Hypothalamus (tissue), 51 donors: ENCODE results near the gene ZNF816.
"Not testable (repeated sequence)": the region's sequence is repeated elsewhere in the genome, so short reads cannot be mapped to it uniquely, and the experiment has no call there.

Experiments used
- DNase-seq, 51 donors: peaks; one replicate each; lab custom pipeline; 2025; lab: John Stamatoyannopoulos, UW

Gene ZNF816

DNA sequence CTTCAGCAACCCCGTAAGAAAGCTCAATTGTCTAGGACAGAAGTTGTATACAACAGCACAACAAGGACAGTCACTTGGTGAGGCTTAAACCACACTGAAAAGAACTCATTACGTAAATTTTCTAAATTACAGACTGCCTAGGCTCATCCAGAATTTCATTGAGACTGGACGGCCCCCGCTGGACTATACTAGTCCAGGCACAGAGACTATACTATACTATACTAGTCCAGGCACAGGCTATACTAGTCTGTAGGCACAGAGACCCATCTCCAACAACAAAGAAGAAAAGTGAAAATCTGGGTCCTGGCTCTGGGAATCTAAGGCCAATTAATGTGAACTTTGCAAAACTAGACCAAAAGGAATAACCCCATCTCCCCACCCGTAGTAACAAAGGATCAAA is 700 bp downstream of the ZNF816 start:
- DNase-seq, result no peak

DNA sequence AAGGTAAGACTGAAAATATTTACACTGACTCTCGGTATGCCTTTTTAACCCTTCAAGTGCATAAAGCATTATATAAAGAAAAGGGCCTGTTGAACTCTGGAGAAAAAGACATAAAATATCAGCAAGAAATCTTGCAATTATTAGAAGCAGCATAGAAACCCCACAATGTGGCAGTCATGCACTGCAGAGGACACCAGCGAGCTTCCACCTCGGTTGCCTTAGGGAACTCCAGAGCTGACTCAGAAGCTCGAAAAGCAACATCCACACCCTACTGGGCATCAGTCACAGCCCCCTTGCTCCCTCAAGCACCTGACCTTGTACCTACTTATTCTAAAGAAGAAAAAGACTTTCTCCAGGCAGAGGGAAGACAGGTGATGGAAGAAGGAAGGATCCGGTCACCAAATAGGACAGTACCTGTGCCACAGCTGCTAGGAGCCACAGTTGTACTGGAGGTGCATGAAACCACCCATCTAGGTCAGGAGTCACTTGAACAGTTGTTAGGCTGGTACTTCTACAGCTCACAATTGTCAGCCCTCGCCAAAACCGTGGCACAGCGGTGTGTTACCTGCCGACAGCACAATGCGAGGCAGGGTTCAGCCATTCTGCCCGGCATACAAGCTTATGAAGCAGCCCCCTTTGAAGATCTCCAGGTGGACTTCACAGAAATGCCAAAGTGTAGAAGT is 2.9 kb downstream of the ZNF816 start:
- no peak for DNase-seq

DNA sequence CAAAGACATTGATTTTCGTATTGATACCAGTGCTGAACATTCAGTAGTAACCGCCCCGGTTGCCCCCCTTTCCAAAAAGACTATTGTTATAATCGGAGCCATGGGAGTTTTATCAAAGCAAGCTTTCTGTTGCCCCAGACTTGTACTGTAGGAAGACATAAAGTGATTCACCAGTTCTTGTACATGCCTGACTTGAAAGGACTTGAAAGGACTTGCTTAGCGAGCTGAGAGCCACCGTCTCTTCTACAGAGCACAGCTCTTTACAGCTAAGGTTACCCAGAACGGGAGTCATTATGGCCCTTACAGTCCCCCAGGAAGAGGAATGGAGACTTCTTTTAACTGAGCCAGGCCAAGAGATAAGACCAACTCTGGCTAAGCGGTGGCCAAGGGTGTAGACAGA is 5.1 kb downstream of the ZNF816 start:
- no peak for DNase-seq

DNA sequence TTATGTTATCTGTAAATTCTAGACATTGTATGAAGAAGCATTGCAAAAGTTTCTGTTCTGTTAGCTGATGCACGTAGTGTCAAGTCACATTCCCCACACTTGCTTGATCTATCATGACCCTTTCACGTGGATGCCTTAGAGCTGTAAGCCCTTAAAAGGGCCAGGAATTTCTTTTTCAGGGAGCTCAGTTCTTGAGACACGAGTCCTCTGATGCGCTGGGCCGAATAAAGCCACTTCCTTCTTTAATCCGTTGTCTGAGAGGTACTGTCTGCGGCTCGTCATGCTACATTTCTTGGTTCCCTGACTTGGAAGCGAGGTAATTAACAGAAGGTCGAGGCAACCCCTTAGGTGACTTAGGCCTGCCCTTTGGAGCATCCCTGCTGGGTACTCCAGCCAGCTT is 5.8 kb downstream of the ZNF816 start:
- DNase-seq, result no peak

DNA sequence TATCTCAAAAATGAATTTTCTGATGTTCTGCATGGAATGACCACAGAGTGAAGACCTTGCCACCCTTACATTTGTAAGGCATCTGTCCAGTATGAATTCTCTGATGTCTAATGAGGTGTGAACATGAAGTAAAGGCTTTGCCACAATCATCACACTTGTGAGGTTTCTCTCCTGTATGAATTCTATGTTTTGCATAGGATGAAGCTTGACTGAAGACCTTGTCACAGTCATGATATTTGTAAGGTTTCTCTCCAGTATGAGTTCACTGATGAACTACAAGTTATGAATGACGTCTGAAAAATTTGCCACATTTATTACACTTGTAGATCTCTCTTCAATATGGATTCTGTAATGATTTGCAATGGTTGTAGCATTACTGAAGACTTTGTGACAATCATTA is 13.3 kb downstream of the ZNF816 start:
- DNase-seq, result no peak

DNA sequence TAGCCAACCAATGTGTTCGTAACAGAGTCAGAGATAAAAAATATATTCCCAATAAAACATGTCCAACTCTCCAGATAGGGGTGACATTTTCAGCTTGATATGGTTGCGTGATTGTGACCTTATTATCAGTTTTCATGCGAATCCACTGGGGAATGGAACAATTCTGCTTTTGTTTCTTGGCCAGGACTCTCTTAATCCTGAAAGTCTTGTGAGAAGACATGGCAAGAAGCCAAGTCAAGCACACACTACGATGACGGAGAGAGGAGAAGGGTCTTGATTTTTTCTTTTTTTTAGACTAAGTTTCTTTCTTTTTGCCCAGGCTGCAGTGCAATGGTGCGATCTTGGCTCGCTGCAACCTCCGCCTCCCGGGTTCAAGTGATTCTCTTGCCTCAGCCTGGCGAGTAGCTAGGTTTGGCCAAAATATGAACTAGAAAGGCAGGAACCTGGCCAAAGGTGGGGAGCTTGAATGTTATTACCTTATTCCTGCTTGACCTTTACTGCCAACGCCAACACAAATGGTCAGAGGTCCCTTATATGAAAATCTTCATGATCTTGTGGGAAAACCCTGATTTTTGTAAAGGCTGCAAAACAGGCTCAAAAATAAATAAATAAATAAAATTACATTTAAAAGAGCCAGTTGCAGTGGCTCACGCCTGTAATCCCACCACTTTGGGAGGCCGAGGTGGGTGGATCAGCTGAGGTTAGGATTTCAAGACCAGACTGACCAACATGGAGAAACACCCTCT is 14.5 kb downstream of the ZNF816 start:
- no peak for DNase-seq

DNA sequence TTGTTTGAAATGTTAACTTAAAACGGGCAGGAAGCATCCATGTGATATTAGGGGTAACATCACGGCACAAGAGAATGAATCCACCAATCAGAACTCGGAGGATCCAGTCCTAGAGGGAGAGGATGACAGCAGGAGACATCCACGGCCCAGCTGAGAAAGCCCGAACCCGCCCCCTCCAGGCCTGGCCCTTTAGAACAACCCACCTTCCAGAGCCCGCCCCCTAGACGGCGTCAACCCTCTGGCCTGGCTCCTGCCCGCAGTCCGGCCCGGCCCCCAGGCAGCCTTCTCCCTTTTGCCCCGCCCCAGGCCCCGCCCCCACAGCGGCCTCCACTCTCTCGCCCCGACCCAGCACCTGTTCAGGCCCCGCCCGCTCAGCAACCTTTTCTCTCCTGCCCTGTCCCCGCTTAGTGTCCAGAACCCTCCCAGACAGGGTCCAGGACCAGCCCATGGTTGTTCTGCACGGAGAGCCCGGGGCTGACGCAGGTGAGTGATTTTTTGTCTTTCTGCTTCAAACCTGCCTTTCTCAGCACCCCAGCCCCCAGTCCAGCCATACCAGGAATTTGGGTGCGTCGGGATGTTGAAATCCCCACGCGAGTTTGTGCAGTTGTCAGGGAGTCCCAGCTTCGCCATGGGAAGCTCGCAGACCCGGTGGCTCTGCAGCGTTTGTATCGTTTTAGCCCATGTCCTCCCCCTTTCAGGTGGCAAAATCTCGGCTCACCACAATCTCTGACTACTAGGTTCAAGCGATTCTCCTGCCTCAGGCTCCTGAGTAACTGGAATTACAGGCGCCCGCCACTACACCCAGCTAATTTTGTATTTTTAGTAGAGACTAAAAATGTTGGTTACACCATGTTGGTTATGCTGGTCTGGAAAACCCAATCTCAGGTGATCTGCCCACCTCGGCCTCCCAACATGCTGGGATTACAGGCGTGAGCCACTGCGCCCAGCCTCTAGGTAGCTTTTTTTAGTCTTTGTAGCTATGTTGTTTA is 16.1 kb downstream of the ZNF816 start:
- peak in 12 of 51 donors; percentile 4 to 62 (median 26) for DNase-seq

DNA sequence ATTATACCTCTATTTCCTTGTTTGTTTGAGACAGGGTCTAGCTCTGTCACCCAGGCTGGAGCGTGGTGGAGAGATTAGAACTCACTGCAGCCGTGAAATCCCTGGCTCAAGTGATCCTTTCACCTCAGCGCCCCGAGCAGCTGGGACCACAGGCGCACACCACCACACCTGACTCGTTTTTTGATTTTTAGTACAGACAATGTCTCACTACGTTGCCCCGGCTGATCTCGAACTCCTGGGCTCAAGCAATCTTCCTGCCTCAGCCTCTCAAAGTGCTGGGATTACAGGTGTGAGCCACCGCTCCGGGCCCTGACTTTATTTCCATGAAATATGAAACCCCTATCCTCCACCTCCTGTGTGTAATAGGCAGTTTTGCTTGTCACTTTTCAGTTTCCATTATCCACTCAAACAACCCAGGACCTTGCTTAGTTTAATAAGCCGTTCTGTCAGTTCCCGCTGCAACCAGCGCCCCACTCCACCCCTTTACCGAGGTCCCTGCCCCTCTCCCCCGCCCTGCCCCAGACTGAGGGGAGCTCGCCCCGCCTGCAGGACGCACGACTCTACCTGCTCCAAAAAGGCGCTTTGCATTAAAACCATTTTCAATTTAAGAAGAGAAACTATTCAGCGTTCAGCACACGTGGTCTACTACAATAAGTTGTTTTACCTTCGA is 16.9 kb downstream of the ZNF816 start:
- no peak for DNase-seq

DNA sequence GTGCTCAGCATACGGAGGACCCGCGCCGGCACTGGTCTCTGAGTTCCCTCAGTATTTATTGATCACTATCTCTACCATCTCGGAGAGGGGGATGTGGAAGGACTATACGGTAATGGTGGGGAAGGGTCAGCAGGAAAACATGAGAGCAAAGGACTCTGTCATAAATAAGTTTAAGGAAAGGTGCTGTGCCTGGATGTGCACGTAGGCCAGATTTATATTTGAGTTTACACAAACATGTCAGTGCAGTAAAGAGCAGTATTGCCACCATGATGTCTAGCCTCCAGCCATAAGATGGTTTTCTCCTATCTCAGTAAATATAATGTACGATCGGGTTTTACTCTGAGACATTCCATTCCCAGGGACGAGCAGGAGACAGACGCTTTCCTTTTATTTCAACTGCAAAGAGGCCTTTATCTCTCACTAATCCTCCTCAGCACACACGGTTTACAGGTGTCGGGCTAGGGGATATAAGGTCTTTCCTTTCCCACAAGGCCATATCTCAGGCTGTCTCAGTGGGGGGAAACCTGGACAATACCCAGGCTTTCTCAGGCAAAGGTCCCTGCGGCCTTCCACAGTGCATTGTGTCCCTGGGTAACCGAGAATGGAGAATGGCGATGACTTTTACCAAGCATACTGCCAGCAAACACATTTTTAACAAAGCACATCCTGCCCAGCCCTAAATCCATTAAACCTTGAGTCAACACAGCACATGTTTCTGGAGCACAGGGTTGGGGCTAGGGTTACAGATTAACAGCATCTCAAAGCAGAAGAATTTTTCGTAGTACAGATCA is 17.8 kb downstream of the ZNF816 start:
- not testable (repeated sequence) for DNase-seq

DNA sequence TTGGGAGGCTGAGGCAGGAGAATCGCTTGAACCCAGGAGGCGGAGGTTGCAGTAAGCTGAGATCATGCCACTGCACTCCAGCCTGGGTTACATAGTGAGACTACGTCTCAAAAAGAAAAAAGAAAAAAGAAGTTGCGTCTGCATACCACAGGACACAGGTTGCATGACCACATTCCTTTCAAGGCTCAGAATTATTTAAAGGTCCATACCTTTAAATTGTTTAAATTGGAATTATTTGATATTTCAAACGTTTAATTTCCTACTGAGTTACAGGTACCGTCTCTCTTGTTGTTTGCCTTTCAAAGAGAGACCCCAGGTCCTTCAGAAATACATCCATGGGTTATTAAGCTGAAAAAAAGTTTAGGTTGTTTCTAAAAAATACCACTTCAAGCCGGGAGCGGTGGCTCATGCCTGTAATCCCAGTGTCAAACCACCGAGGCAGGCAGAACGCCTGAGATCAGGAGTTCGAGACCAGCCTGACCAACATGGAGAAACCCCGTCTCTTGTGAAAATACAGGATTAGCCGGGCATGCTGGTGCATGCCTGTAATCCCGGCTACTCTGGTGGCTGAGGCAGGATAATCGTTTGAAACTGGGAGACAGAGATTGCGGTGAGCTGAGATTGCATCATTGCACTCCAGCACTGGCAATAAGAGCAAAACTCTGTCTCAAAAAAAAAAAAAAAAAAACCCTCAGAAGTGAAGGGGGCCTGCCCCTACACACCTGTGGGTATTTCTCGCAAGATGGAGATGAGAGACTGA is 18.6 kb downstream of the ZNF816 start:
- no peak for DNase-seq

DNA sequence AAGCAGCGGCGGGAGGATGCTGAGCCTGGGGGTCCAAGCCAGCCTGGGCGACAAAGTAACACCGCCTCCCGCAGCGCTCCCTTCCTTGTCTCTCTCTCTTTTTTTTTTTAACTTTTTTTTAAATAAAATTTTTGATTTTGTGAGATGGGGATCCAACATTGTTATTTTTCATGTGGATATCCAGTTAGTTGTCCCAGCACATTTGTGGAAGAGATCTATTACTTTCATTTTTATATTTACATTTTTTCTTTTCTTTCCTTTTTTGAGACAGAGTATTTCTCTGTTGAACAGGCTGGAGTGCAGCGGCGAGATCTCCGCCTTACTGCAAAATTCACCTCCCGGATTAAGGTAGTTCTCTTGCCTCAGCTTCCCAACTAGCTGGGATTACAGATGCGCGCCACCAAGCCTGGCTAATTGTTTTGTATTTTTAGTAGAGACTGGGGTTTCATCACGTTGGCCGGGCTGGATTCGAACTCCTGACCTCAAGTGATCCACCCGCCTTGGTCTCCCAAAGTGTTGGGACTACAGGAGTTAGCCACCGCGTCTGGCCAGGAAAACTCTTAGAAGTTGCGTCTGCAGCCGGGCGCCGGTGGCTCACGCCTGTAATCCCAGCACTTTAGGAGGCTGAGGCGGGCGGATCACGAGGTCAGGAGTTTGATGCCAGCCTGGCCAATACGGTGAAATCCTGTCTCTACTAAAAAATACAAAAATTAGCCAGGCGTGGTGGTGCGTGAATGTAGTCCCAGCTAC is 19.4 kb downstream of the ZNF816 start:
- no peak for DNase-seq

DNA sequence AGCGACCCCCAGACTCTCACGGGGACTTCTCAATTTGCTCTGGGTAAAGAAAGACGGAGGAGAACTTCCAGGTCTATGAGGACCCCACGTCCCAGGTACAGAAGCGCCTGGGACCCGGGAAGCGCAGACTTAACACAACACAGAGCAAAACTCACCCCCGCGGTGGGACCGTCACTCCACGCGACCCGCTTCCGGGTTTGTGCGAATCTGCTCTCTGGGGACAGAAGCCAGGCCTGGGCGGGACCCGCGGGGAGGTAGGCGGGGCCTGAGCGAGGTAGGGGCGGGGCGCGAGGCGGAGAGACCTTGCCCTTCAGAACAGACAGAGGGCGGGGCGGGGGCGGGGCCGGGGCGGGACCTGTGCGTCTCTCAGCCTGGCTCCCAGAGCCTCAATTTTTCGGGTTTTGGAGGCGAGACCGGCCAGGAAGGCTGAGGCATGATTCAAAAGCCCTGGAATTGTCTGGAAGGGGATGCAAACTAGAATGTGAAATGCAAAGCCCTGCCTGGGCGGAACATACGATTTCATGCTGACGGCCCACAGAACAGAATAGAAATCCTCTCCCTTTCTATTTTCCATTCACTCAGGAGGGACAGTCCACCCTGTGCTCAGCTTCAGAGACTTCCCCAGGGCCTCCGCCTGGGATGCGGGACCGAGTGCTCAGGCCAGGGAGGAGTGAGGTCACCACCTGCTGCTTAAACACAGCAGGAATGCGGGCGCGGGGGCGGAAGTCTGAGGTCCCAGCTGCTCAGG is 20.1 kb downstream of the ZNF816 start:
- DNase-seq, result peak; percentile 13 to 94 (median 69)

DNA sequence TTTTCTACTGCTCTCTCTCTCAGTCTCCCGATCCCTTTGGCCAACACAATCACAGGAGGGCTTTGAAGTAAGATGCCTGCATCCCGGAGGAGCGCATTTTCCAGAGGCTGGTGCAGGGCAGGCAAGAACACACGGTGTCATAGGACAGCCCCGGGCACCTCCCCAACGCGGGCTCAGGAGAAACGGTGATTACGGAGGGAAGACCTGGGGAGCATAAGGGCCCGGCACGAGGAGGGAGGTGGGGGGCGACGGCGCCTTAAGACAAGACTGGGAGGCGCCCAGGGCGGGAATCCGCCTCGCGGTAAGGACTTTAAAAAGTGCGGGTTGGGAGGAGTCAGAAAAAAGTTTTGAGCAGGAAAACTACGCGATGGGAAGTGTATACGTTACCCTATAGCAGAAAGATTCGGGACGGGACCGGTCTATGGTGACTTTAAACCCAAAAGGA is 20.7 kb downstream of the ZNF816 start:
- DNase-seq, result peak in 2 of 51 donors; percentile 6 to 16

DNA sequence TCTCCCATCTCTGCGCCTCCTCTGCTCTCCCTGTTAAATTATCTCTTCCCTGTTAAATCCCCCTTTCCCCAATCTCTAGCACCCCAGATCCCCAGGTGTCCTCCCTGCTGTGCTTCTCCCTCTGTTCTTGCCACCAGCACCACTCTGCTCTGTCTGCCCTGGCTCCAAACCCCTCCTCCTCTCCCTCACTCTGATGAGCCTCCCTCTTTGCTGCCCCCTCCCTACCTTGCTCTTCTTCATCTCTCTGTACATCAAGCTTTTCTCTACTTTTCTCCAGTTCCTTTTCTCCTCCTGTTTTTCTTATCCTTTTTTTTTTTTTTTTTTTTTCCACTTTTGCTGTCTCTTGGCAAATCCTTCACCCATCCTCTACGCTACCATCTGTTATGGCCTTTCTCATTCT is 21.2 kb downstream of the ZNF816 start:
- DNase-seq, result not testable (repeated sequence)

DNA sequence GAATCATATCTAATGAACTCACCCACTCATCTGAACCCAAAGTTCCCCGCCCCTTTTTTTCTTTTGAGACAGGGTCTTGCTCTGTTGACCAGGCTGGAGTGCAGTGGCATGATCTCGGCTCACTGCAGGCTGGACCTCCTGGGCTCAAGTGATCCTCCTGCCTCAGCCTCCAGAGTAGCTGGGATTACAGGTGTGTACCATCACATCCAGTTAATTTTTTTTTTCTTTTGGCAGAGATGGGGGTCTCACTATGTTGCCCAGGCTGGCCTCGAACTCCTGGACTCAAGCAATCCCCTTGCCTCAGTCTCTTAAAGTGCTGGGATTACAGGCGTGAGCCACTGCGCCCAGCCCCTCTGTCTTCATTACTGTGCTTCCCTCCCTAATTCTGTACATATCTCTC is 21.8 kb downstream of the ZNF816 start:
- not testable (repeated sequence) for DNase-seq

DNA sequence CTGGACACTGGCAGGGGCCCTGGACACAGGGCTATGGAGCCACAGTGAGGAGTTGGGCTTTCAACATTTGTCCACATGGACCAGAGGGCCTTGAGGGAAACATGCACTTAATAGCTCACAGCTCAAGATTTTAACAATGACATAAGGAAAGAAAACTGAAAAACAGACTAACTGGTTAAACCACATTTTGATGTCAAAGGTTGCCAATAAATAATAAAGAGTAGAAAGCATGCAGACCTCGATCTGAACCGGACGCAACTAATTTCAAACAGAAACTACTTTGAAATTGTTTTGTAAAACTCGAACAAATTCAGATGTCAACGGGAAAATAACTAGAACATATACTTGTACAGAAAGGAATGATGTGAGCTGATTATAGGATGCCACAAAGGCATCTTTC is 23.9 kb downstream of the ZNF816 start:
- no peak for DNase-seq

DNA sequence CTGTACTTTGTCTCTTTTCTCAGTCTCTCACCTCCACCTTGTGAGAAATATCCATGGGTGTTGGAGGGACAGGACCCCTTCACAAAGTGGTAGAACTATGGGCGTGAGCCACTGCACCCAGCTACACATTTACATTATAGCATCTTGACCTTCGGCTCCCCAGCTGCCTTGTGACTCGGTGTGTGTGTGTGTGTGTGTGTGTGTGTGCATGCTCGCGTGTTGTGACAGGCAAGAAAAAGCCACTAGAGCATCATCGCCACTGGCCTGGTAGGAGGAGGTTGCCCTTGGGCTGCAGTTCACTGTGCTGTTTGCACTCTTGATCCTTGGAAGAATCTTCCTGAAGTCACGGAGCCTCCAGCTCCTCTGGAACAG is 25.7 kb downstream of the ZNF816 start:
- no peak for DNase-seq
